SK-N-SH (cell line): ENCODE data around the gene IL18R1. TPM values are rescaled to one million over a fixed set of nuclear protein-coding genes. Genes with fewer than 3 reads are reported as not detected.

Experiments
- CTCF ChIA-PET: fragments of 300-600, 350-600 bp; formaldehyde crosslinking; extraction: SDS; loops from one replicate; lab custom pipeline; 2021; lab: Yijun Ruan, JAX
- POLR2A ChIA-PET: fragments of 350-600 bp; sonication (Branson Sonifier 250); formaldehyde crosslinking; extraction: SDS; loops from one replicate; lab custom pipeline; 2020; ENCODE audit warnings: antibody characterized with exemption, inconsistent platforms; lab: Yijun Ruan, JAX
- DNase-seq: peaks from one replicate; pipeline ENCODE4 v3.0.0; 2012
- H2AFZ ChIP-seq: fragments of 200-600 bp; sonication (generic); 2 replicates; pipeline ENCODE4 v1.8.1; 2016; ENCODE audit warnings: antibody characterized with exemption, mild to moderate bottlenecking, low read depth
- H3F3A ChIP-seq: fragments of 200-600 bp; sonication (generic); replicated peaks from 2 replicates; pipeline ENCODE3; 2016; ENCODE audit warnings: antibody characterized with exemption, mild to moderate bottlenecking; ENCODE audit not compliant: insufficient read depth
- H3K27ac ChIP-seq, 2 experiments: fragments of 200-500 bp in 1 of 2; fragments of 200-600 bp in 1 of 2; sonication (Bioruptor generic) in 1 of 2; sonication (generic), shearing (Covaris generic) in 1 of 2; 2 replicates each; pipeline versions ENCODE4 v1.5.1 to v1.6.1; 2014 to 2016; ENCODE audit warnings: low read depth in 2 of 2, inconsistent platforms in 1 of 2, low read length in 1 of 2, mild to moderate bottlenecking in 1 of 2, mixed read lengths in 1 of 2
- H3K27me3 ChIP-seq: fragments of 200-600 bp; sonication (generic), shearing (Covaris generic); 2 replicates; pipeline ENCODE4 v1.6.1; 2016; ENCODE audit warnings: mixed run types; ENCODE audit not compliant: insufficient read depth
- H3K36me3 ChIP-seq, 2 experiments: fragments of 200-500 bp in 1 of 2; fragments of 200-600 bp in 1 of 2; sonication (Bioruptor generic) in 1 of 2; sonication (generic) in 1 of 2; replicated peaks in 1 of 2; 2 replicates each; pipeline versions ENCODE3 to v1.5.1; 2014 to 2016; ENCODE audit warnings: low read length in 1 of 2, mild to moderate bottlenecking in 1 of 2; ENCODE audit not compliant: insufficient read depth in 2 of 2, control insufficient read depth in 1 of 2
- H3K4me1 ChIP-seq, 2 experiments: fragments of 200-500 bp in 1 of 2; fragments of 200-600 bp in 1 of 2; sonication (Bioruptor generic) in 1 of 2; sonication (generic), shearing (Covaris generic) in 1 of 2; 2 replicates each; pipeline versions ENCODE4 v1.5.1 to v1.6.1; 2014 to 2016; ENCODE audit warnings: low read depth in 1 of 2, low read length in 1 of 2, mixed run types in 1 of 2; ENCODE audit not compliant: insufficient read depth in 2 of 2, control insufficient read depth in 1 of 2
- H3K4me2 ChIP-seq: fragments of 200-600 bp; sonication (generic), shearing (Covaris generic); 2 replicates; pipeline ENCODE4 v1.6.1; 2017; ENCODE audit warnings: mixed run types
- H3K4me3 ChIP-seq, 2 experiments: fragments of 200-500 bp in 1 of 2; fragments of 200-600 bp in 1 of 2; sonication (Bioruptor generic) in 1 of 2; sonication (generic), shearing (Covaris generic) in 1 of 2; 2 replicates each; pipeline versions ENCODE4 v1.5.1 to v1.8.1; 2014 to 2016; ENCODE audit warnings: low read depth in 2 of 2, inconsistent platforms in 1 of 2, low read length in 1 of 2, mild to moderate bottlenecking in 1 of 2, mixed read lengths in 1 of 2, moderate library complexity in 1 of 2
- H3K79me2 ChIP-seq: fragments of 200-600 bp; sonication (generic); 2 replicates; pipeline ENCODE4 v1.8.1; 2017; ENCODE audit warnings: mild to moderate bottlenecking; ENCODE audit not compliant: insufficient read depth
- H3K9ac ChIP-seq: fragments of 200-600 bp; sonication (generic); 2 replicates; pipeline ENCODE4 v1.6.1; 2017; ENCODE audit warnings: mixed run types
- H3K9me2 ChIP-seq: fragments of 200-600 bp; sonication (generic); 2 replicates; pipeline ENCODE4 v1.6.1; 2017; ENCODE audit warnings: mixed run types
- H3K9me3 ChIP-seq: fragments of 200-600 bp; sonication (generic); 2 replicates; pipeline ENCODE4 v1.6.1; 2017; ENCODE audit warnings: mixed run types, mild to moderate bottlenecking, moderate library complexity
- H4K20me1 ChIP-seq: fragments of 200-600 bp; sonication (generic); 2 replicates; pipeline ENCODE4 v1.6.1; 2017; ENCODE audit warnings: mild to moderate bottlenecking, mixed run types; ENCODE audit not compliant: insufficient read depth
- ELF1 ChIP-seq: IDR thresholded peaks from 2 replicates; pipeline ENCODE4 v1.4.0; 2012
- FOXJ3 ChIP-seq: sonication (generic); formaldehyde crosslinking; IDR thresholded peaks from 2 replicates; pipeline ENCODE4 v1.5.1; 2020; ENCODE audit warnings: mild to moderate bottlenecking, missing genetic modification reagents
- GABPA ChIP-seq: IDR thresholded peaks from 2 replicates; pipeline ENCODE4 v1.4.0; 2012; ENCODE audit warnings: low read depth, mild to moderate bottlenecking
- IRF3 ChIP-seq: fragments of 150-350 bp; IDR thresholded peaks from 2 replicates; pipeline ENCODE4 v1.6.1; 2016; ENCODE audit warnings: mild to moderate bottlenecking, low read depth, low read length
- JUND ChIP-seq: IDR thresholded peaks from 2 replicates; pipeline ENCODE4 v1.4.0; 2012
- MXI1 ChIP-seq: IDR thresholded peaks from 2 replicates; pipeline ENCODE4 v1.6.1; 2012; ENCODE audit warnings: mild to moderate bottlenecking, low read depth, low read length, improper control_type of control experiment
- PBX3 ChIP-seq: IDR thresholded peaks from 2 replicates; pipeline ENCODE4; 2012
- POLR2AphosphoS5 ChIP-seq: IDR thresholded peaks from 2 replicates; pipeline ENCODE4 v1.6.1; 2012; ENCODE audit warnings: low read depth, low read length
- RAD21 ChIP-seq: IDR thresholded peaks from 2 replicates; pipeline ENCODE4 v1.6.1; 2012; ENCODE audit warnings: mild to moderate bottlenecking, low read length
- RCOR1 ChIP-seq: fragments of 150-350 bp; IDR thresholded peaks from 2 replicates; pipeline ENCODE4 v1.6.1; 2017; ENCODE audit warnings: antibody characterized with exemption, low read length
- REST ChIP-seq: IDR thresholded peaks from 2 replicates; pipeline ENCODE4 v1.6.1; 2012; ENCODE audit warnings: mild to moderate bottlenecking, low read depth, low read length, moderate library complexity
- RFX5 ChIP-seq: IDR thresholded peaks from 2 replicates; pipeline ENCODE4 v1.6.1; 2012; ENCODE audit warnings: mild to moderate bottlenecking, improper control_type of control experiment, low read length
- RXRA ChIP-seq: IDR thresholded peaks from 2 replicates; pipeline ENCODE4 v1.4.0; 2012; ENCODE audit warnings: low read depth, mild to moderate bottlenecking, borderline replicate concordance
- SMC3 ChIP-seq: IDR thresholded peaks from 2 replicates; pipeline ENCODE4 v1.6.1; 2012; ENCODE audit warnings: low read depth, low read length, improper control_type of control experiment
- TCF12 ChIP-seq: IDR thresholded peaks from 2 replicates; pipeline ENCODE4 v1.4.0; 2012
- TEAD4 ChIP-seq: IDR thresholded peaks from 2 replicates; pipeline ENCODE4 v1.4.0; 2012; ENCODE audit warnings: mild to moderate bottlenecking, borderline replicate concordance; ENCODE audit not compliant: insufficient read depth
- USF1 ChIP-seq: IDR thresholded peaks from 2 replicates; pipeline ENCODE4 v1.4.0; 2012; ENCODE audit warnings: low read depth, borderline replicate concordance
- USF2 ChIP-seq: fragments of 150-350 bp; IDR thresholded peaks from 2 replicates; pipeline ENCODE4 v1.6.1; 2017; ENCODE audit warnings: antibody characterized with exemption, low read length, low read depth, borderline replicate concordance
- YY1 ChIP-seq: IDR thresholded peaks from 2 replicates; pipeline ENCODE4 v1.4.0; 2012; ENCODE audit warnings: low read depth, mild to moderate bottlenecking
- ZBTB33 ChIP-seq: IDR thresholded peaks from 2 replicates; pipeline ENCODE4 v1.4.0; 2012; ENCODE audit warnings: low read depth, borderline replicate concordance
- WGBS: methylation state at CpG from one replicate; pipeline ENCODE4 v1.1.6; 2017; ENCODE audit warnings: low lambda C conversion rate; 5-methylcytosine and 5-hydroxymethylcytosine counted together
- polyA plus RNA-seq, 3 experiments: library from polyadenylated mRNA; depleted of rRNA; stranded (reverse); fragments of >200 nt; gene quantifications; 2 replicates each; pipeline ENCODE4 v1.2.3, GENCODE V29; 2012

IL18R1 gene
- polyA plus RNA-seq, 1 of the 3 experiments (the other 2 are of a cell fraction) = not detected

GRCh38 chr2:102367331-102367971 lies 11.9 kb downstream of the IL18R1 start:
- Histone ChIP-seq H3K4me3 (no peak overlapping the region), H3K4me2 (no peak overlapping the region), H4K20me1 (no peaks in the 10 kb centered on the region), H3K9ac (no peak overlapping the region), H3K9me2 (no peaks in the 10 kb centered on the region), H3K4me1 (no peaks in the 10 kb centered on the region), H2AFZ (no peak overlapping the region), H3K36me3 (no peaks in the 10 kb centered on the region), H3K79me2 (no peaks in the 10 kb centered on the region), H3K27ac (no peak overlapping the region), H3F3A (no peaks in the 10 kb centered on the region), H3K9me3 (no peaks in the 10 kb centered on the region), H3K27me3 (no peaks in the 10 kb centered on the region; the same call in 1 of the 2 replicates)
- CTCF ChIA-PET = interaction anchor here (1.4 kb wide), 1 partner anchor 347 kb away, joined by 3 read pairs; no protein-coding TSS in a partner anchor
- WGBS = 6% methylated on average over 6 of the region's 6 CpGs
- DNase-seq = no peak
- POLR2A ChIA-PET = no interaction called here
- TF ChIP-seq JUND = no peak
- TF ChIP-seq GABPA = no peak
- no peak for TF ChIP-seq REST
- TF ChIP-seq USF1 = no peak
- TF ChIP-seq RCOR1 = no peak
- no peak for TF ChIP-seq TEAD4
- TF ChIP-seq RXRA = no peak
- no peak for TF ChIP-seq RFX5
- TF ChIP-seq ELF1 = no peak
- TF ChIP-seq FOXJ3 (CRISPR knock-in tag) = no peak
- no peak for TF ChIP-seq TCF12
- no peak for TF ChIP-seq ZBTB33
- TF ChIP-seq RAD21 = no peak
- no peak for TF ChIP-seq YY1
- TF ChIP-seq PBX3 = no peak
- TF ChIP-seq SMC3 = no peak
- no peak for TF ChIP-seq MXI1
- no peak for TF ChIP-seq USF2
- TF ChIP-seq IRF3 = no peak
- no peak for TF ChIP-seq POLR2AphosphoS5
